ENCODE measurements around the gene NOS1AP. TPM values are rescaled to one million over a fixed set of nuclear protein-coding genes. Genes with fewer than 3 reads are reported as not detected.
"Not testable (repeated sequence)": the region's sequence is repeated elsewhere in the genome, so short reads cannot be mapped to it uniquely, and the experiment has no call there.

Gene NOS1AP
- total and polyA plus RNA-seq, 2 experiments from 2014 or later = 5.8 to 6.6 TPM

- TF ChIP-seq, protein P1, sequence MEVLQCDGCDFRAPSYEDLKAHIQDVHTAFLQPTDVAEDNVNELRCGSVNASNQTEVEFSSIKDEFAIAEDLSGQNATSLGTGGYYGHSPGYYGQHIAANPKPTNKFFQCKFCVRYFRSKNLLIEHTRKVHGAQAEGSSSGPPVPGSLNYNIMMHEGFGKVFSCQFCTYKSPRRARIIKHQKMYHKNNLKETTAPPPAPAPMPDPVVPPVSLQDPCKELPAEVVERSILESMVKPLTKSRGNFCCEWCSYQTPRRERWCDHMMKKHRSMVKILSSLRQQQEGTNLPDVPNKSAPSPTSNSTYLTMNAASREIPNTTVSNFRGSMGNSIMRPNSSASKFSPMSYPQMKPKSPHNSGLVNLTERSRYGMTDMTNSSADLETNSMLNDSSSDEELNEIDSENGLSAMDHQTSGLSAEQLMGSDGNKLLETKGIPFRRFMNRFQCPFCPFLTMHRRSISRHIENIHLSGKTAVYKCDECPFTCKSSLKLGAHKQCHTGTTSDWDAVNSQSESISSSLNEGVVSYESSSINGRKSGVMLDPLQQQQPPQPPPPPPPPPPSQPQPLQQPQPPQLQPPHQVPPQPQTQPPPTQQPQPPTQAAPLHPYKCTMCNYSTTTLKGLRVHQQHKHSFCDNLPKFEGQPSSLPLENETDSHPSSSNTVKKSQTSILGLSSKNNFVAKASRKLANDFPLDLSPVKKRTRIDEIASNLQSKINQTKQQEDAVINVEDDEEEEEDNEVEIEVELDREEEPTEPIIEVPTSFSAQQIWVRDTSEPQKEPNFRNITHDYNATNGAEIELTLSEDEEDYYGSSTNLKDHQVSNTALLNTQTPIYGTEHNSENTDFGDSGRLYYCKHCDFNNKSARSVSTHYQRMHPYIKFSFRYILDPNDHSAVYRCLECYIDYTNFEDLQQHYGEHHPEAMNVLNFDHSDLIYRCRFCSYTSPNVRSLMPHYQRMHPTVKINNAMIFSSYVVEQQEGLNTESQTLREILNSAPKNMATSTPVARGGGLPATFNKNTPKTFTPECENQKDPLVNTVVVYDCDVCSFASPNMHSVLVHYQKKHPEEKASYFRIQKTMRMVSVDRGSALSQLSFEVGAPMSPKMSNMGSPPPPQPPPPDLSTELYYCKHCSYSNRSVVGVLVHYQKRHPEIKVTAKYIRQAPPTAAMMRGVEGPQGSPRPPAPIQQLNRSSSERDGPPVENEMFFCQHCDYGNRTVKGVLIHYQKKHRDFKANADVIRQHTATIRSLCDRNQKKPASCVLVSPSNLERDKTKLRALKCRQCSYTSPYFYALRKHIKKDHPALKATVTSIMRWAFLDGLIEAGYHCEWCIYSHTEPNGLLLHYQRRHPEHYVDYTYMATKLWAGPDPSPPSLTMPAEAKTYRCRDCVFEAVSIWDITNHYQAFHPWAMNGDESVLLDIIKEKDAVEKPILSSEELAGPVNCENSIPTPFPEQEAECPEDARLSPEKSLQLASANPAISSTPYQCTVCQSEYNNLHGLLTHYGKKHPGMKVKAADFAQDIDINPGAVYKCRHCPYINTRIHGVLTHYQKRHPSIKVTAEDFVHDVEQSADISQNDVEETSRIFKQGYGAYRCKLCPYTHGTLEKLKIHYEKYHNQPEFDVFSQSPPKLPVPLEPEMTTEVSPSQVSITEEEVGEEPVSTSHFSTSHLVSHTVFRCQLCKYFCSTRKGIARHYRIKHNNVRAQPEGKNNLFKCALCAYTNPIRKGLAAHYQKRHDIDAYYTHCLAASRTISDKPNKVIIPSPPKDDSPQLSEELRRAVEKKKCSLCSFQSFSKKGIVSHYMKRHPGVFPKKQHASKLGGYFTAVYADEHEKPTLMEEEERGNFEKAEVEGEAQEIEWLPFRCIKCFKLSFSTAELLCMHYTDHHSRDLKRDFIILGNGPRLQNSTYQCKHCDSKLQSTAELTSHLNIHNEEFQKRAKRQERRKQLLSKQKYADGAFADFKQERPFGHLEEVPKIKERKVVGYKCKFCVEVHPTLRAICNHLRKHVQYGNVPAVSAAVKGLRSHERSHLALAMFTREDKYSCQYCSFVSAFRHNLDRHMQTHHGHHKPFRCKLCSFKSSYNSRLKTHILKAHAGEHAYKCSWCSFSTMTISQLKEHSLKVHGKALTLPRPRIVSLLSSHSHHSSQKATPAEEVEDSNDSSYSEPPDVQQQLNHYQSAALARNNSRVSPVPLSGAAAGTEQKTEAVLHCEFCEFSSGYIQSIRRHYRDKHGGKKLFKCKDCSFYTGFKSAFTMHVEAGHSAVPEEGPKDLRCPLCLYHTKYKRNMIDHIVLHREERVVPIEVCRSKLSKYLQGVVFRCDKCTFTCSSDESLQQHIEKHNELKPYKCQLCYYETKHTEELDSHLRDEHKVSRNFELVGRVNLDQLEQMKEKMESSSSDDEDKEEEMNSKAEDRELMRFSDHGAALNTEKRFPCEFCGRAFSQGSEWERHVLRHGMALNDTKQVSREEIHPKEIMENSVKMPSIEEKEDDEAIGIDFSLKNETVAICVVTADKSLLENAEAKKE (CRISPR knock-in tag; IDR thresholded peaks at IDR 0.05) = no peak
Measured at GRCh38 chr1:162416909-162417308, 347.4 kb downstream of the NOS1AP start (continued).

DNA sequence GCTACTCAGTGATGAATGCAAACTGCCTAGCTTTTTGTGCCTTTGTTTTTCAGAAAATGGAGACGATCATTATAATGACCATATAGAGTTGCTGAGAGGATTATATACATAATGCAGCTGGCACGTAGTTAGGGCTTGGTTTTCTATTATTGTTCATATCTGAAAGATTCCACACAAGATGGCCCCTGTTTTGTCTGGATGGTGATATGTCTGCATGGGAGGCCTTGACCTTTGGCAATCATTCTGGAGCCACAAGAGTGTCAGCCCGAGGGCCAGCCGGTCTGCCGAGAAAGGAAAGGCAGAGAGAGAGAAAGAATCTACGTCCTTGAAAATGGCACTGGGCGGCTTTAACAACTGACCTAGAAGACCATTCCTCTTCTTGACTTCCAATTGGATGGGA, 348.2 kb downstream of the NOS1AP start:
- H3K9me3 Mint-ChIP-seq = peaks cover 7% of the 10 kb centered on the region; the same call in 1 of the 3 replicates
- H3K27me3 ChIP-seq (ENCODE audit: insufficient read depth) = no peaks in the 10 kb centered on the region
- no peak overlapping the region for H3K27ac Mint-ChIP-seq
- peaks cover 10% of the 10 kb centered on the region; the same call in 1 of the 2 replicates for H3K9me2 ChIP-seq (ENCODE audit: insufficient read depth)
- H3K36me3 ChIP-seq (ENCODE audit: insufficient read depth) = 0 out of 2 replicates have a peak, but pooled peaks cover 3% of the 10 kb centered on the region
- TF ChIP-seq, protein P2, sequence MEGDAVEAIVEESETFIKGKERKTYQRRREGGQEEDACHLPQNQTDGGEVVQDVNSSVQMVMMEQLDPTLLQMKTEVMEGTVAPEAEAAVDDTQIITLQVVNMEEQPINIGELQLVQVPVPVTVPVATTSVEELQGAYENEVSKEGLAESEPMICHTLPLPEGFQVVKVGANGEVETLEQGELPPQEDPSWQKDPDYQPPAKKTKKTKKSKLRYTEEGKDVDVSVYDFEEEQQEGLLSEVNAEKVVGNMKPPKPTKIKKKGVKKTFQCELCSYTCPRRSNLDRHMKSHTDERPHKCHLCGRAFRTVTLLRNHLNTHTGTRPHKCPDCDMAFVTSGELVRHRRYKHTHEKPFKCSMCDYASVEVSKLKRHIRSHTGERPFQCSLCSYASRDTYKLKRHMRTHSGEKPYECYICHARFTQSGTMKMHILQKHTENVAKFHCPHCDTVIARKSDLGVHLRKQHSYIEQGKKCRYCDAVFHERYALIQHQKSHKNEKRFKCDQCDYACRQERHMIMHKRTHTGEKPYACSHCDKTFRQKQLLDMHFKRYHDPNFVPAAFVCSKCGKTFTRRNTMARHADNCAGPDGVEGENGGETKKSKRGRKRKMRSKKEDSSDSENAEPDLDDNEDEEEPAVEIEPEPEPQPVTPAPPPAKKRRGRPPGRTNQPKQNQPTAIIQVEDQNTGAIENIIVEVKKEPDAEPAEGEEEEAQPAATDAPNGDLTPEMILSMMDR (conservative IDR thresholded peaks at IDR 0.05; ENCODE audit: low read depth in 2 of 2) = no peak
- TF ChIP-seq REST (IDR thresholded peaks at IDR 0.05; ENCODE audit: unreplicated experiment) (no peak), ZNF114 (CRISPR knock-in tag; IDR thresholded peaks at IDR 0.05) (no peak), NANOG (IDR thresholded peaks at IDR 0.05; ENCODE audit: borderline replicate concordance) (no peak)
- no peak overlapping the region for H3K27ac ChIP-seq (ENCODE audit: low read depth)
- H3F3A ChIP-seq (replicated peaks; ENCODE audit: low read depth) = no peaks in the 10 kb centered on the region
- H3K4me3 Mint-ChIP-seq = no peak overlapping the region
- no peaks in the 10 kb centered on the region for H4K20me1 ChIP-seq (replicated peaks; ENCODE audit: insufficient read depth)
- no peak overlapping the region for H3K4me2 ChIP-seq
- H3K79me2 ChIP-seq (replicated peaks; ENCODE audit: insufficient read depth) = no peaks in the 10 kb centered on the region
- no peaks in the 10 kb centered on the region for H3K36me3 Mint-ChIP-seq (ENCODE audit: low read depth)
- H2AFZ ChIP-seq = no peak overlapping the region
- no peak overlapping the region for H3K4me3 ChIP-seq
- H3K4me1 Mint-ChIP-seq = peaks cover 3% of the 10 kb centered on the region; the same call in 1 of the 3 replicates
- H3K27me3 Mint-ChIP-seq (ENCODE audit: insufficient read depth, low read depth, poor library complexity) = peaks cover 3% of the 10 kb centered on the region
- DNase-seq (ENCODE audit: low spot score) (no peak), ATAC-seq (no peak)
- H3K4me1 ChIP-seq (ENCODE audit: insufficient read depth) = no peaks in the 10 kb centered on the region

DNA sequence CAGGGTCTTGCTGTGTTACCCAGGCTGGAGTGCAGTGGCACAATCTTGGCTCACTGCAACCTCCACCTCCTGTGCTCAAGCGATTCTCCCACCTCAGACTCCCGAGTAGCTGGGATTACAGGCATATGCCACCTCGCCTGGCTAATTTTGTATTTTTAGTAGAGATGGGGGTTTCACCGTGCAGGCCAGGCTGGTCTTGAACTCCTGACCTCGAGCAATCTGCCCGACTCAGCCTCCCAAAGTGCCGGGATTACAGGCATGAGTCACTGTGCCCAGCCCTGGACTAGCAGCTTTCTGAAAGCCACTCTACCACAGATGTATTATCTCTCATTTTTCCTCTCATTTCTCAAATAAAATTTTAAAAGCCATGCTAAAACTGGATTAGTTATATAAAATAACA, 349.1 kb downstream of the NOS1AP start:
- not testable (repeated sequence) for H2AFZ ChIP-seq; ATAC-seq; H3K27ac ChIP-seq (ENCODE audit: low read depth)

More for the DNA sequence above, 349.1 kb downstream of the NOS1AP start:
- H3K9me3 Mint-ChIP-seq; H3K27ac Mint-ChIP-seq; H3K4me2 ChIP-seq; H3K27me3 Mint-ChIP-seq (ENCODE audit: insufficient read depth, low read depth, poor library complexity); H4K20me1 ChIP-seq (replicated peaks; ENCODE audit: insufficient read depth); H3K4me3 Mint-ChIP-seq; H3K27me3 ChIP-seq (ENCODE audit: insufficient read depth); H3K4me3 ChIP-seq; H3K4me1 Mint-ChIP-seq; H3K4me1 ChIP-seq (ENCODE audit: insufficient read depth); H3K79me2 ChIP-seq (replicated peaks; ENCODE audit: insufficient read depth); H3K36me3 ChIP-seq (ENCODE audit: insufficient read depth); H3K36me3 Mint-ChIP-seq (ENCODE audit: low read depth); DNase-seq (ENCODE audit: low spot score); H3F3A ChIP-seq (replicated peaks; ENCODE audit: low read depth): not testable (repeated sequence)
- peaks cover 10% of the 10 kb centered on the region; the same call in 1 of the 2 replicates for H3K9me2 ChIP-seq (ENCODE audit: insufficient read depth)
